GM18526 (cell line): ENCODE data around the gene TNPO3.

Source experiments
- POLR2A ChIP-seq: IDR thresholded peaks from 3 replicates; pipeline ENCODE4 v1.6.1; 2011; ENCODE audit not compliant: insufficient read length; ENCODE audit errors: extremely low read depth

TNPO3 gene

DNA sequence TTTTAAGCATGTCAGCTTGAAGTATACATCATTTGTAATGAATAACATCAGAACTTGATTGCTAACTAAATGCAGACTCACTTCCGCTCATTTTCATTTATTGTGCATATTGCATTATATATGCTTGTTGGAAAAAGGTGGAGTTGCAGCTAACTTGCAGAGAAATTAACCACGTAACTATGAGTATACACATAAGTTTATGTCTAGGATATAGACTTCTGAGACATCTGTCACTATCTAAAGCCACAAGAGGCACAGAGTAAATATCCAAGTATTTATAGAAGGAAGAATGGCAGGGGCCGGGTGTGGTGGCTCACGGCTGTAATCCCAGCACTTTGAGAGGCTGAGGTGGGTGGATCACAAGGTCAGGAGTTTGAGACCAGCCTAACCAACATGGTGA is 47.3 kb downstream of the TNPO3 start:
- no peak for TF ChIP-seq POLR2A

DNA sequence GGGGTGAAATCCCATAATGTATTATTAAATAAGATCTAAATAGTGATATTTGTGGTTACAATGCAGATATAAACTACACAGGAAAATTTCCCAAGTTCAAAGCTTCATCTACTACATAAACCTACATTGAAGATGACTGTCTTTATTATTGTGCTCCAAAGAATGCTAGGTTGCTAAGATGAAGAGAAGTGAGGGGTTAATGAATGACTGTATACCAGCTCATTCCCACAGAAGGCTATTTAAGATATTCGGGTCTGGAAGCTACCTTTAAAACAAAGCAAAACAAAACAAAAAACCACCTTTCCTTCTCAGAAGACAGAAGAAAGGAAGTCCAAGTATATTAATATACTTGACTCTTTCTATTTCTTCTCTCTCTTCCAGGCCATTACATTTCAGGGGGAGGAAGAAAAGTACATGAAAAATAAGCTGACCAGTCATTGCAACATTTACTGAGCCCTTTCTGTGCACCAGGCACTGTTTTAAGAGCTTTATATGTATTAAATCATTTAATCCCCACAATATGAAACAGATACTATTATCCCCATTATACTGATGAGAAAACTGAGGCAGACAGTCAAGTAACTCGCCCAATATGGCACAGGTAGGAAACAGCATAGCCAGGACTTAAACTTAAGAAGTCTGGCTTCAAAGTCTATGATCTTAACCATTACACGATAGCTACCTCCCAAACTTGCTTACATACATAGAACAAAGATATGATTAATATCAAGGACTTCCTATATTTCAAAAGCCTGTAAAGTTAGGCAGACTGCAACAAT is 48.1 kb downstream of the TNPO3 start:
- no peak for TF ChIP-seq POLR2A

DNA sequence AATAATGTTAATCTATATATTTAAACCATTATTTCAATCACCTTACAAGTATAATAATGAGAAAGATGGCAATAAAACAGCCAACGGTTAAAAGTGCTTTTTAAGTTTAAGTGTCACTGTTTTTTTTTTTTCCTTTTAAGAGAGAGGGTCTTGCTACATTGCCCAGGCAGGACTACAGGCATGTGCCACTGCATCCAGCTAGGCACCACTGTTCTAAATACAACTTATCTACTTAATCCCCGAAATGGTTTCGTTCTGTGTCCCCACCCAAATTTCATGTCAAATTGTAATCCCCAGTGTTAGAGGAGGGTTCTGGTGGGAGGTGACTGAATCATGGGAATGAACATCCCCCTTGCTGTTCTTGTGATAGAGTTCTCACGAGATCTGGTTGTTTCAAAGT is 49.7 kb downstream of the TNPO3 start:
- no peak for TF ChIP-seq POLR2A

DNA sequence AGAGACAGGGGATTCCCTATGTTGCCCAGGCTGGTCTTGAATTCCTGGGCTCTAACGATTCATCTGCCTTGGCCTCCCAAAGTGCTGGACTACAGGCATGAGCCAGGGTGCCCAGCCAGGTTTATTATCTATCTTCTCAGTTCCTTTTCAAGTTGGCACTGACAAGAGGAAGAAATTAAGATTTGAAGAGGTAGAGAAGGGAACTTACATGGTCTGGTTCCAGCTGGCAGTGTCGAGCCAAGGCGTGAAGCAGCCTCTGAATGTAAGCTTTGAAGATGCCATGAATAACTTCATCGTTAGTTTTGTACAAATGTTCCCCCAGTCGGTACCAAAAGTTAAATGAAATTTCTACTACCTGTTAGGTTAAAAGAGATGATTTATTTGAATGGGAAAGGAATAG is 57.7 kb downstream of the TNPO3 start:
- no peak for TF ChIP-seq POLR2A

DNA sequence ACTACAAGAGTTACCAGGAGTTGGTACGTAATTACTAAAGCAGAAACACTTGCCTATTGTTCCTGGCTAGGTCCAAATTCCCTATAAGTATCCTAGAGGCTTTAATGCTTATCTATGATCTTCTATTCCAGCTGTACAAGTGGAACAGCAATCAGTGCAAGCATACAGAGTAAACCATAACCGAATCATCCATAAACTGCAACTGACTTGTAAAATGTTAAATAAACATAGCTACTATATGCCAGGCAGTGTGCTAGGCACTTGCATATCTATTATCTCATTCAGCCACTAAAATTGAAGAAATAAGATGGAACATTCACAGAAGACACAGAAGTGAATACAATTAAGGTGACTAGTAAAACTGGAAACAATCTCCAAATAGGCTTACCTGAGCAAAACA is 61.5 kb downstream of the TNPO3 start:
- no peak for TF ChIP-seq POLR2A

DNA sequence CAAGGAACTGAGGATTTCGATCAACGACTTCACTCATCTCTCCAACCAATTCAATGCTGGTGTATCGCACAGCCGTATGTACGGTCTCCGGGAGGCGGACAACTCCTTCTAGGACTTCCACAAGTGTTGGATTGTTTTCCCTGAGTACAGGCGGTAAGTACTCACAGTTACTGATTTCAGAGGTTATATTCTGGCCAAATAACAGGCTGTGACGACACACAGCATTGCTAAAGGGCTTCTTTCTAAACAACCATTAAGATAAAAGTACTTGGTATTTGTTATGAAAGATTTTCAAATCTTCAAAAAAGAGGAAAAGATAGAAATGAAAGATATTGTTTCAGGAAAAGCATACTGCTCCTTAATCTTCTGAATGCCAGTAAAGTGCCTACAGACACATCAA is 65.0 kb downstream of the TNPO3 start:
- TF ChIP-seq POLR2A = no peak

DNA sequence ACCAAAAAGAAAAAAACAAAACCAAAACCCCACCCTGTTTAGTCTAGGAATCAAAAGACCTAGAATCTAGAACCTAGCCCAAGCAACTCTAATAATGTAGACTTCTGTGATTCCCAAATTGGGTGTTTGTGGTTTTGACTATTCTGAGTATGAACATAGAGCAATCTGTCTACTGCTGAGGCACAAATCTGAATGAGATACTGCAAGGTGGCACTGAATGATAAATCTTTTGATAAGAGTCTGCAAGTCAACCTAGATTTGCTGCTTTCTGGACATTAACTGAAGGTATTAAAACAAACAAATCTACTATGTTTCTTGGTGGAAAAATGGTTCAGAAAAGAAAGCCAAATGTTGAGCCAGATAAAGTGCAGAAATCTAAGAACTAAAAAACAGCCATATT is 66.5 kb downstream of the TNPO3 start:
- TF ChIP-seq POLR2A = no peak

DNA sequence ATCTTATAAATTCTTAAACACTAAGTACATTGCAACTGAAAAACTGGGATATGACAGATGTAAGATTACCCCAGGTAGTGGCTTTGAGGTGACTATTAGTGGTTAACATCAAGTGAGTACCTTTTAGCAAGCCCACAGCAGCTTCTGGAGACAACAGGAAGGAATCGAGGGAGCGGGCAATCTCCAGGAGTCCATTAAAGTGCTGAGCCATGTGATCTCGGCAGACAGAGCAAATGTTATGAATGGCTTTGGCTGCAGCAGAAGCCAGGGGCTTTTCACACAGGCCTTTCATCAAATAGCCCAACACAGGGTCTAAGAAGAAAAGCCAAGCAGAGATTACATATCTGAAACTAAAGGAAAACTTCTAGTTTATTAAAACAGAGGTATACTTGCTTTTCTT is 68.3 kb downstream of the TNPO3 start:
- TF ChIP-seq POLR2A = no peak

DNA sequence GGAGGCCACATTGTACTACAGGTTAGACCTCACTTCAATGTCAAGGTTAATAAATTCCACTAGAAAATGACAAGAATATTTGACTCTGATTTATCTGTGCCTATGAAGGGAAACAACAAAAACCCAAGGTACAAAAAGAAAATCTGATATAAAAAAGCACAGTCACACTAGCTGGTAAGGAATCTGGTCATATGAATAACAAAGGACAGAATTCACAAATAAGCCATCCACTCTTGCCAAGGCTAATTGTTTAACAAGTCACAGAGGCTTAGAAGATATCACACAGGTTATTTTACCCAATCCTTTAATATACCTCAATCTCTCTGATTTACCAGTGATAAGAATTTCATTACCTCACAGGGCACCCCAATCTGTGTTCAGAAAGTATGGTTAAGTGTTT is 69.3 kb downstream of the TNPO3 start:
- no peak for TF ChIP-seq POLR2A

DNA sequence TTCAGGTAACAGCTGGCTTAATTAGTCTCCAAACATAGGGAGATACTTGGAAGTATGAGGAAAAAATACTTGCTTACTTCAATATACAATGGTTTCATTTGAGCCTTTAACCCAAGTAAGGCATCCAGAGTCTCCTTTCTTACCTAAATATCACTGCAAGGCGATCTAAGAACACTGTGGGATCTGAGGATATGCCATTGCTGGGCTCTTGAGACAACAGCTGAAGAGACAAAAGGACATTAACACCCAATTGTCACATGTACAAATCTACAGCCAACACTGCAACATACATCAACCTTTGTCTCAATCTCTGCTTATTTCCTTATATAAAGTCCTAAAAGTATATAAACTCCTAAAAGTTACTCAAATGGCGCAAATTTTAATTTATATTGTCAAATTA is 72.8 kb downstream of the TNPO3 start:
- TF ChIP-seq POLR2A = no peak

DNA sequence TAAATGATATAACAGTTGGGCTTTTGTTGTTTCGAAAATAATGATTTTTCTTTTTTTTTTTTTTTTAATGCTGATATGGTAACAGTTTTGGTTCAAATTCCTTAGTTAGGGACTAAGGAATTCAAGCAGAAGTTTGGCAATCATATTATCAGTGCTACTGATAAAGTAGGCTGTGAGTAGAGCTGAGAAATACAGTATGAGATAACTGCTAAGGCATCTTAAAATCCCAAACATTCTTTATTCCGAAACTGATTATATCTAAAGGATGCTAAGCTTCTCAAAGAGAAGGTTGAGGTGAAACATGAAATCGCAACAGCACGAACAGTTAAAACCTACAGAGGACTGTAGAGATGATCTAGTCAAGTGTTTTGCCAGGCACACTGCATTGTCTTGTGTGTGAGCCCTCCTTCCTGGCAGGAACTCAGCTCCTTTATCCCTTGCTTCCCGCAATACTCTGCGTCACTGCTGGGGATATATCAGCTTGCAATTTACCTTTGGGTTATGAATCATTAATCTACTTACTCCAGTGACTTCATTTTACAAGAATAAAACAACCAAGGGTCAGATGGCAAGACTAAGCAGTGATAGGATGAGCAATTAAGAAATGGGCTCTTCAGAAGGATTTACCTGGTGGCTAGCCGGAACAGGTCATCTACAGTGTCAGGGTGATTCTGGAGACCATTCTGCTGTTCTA is 80.5 kb downstream of the TNPO3 start:
- TF ChIP-seq POLR2A = no peak

DNA sequence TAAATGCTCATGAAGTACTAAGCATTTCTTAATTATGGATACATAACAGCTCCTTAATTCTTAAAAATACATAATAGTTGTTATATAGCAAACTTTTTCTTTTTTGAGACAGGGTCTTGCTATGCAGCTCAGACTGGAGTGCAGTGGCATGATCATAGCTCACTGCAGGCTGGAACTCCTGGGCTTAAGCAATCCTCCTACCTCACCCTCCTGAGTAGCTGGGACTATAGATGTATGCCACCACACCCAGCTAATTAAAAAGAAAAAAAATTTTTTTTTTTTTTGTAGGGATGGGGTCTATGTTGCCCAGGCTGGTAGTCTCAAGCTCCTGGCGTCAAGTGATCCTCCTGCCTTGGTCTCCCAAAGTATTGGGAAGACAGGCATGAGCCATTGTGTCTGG is 86.3 kb downstream of the TNPO3 start:
- no peak for TF ChIP-seq POLR2A

DNA sequence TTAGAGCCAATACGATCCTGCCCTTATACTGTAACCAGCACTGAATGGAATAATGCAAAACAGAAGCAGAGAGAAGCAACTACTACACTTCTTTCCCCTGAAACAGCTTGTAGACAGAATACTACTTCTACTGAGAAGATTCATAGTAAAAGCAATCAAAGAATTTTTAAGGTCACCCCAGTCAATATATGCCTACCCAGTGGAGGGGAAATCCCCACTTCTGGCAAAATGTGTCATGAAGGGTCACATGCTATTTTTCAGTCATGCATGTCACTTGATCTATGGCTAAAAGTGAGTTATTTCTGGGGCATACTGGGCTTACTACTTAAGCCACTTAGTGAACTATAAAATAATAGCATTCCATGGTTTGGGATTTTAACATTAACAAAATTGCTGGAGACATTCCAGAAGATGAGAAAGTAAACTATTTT is 91.6 kb downstream of the TNPO3 start:
- no peak for TF ChIP-seq POLR2A

DNA sequence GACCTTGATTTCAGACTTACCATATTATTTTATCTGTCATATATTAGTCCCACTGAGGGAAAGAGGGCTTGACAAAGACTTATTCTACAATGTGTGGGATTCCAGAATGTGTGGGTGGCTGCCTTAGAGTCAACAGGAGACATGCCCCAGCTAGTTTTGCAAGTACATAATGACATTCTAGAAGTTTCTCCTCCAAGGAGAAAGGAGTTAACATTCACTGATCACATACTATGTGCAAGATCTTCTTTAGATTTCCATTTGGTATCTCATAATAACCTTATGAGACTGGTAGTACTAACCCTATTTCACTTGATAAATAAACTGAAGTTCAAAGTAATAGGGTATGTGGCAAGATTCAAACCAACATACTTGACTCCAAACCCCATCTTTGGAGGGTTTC is 92.0 kb downstream of the TNPO3 start:
- TF ChIP-seq POLR2A = no peak

DNA sequence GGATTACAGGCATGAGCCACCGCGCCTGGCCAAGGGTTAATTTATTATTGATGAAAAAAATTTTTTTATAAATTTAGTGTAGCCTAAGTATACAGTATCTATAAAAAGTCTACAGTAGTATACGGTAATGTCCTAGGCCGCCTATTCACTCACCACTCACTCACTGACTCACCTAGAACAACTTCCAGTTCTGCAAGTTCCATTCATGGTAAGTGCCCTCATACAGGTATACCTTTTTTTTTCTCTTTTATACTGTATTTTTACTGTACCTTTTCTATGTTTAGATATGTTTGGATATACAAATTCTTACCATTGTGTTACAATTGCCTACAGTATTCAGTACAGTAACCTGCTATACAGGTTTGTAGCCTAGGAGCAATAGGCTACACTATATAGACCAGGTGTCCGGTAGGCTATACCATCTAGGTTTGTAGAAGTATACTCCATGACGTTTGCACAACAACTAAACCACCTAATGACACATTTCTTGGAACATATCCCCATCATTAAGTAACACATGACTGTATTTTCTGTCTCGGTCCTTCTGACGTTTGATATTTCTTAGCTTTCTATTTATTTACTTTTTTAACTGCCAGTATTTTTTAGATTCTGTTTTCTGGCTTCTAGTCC is 93.8 kb downstream of the TNPO3 start:
- no peak for TF ChIP-seq POLR2A

DNA sequence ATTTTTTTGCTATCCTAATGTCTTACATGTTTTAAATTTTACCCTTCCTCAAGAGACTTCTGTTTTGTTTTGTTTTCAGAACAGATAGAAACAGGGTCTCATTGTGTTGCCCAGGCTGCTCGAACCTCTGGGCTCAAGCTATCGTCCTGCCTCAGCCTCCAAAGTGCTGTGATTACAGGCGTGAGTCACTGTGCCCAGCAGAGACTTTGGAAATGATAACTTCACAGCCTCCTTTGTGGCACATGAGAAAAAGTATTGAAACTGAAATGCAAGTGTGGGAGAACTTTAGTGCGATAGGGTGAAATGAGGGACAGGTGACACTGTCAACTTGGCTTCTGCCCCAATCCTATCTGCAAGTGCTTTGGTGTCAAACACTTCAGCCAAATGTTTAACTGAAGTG is 95.6 kb downstream of the TNPO3 start:
- TF ChIP-seq POLR2A = no peak

DNA sequence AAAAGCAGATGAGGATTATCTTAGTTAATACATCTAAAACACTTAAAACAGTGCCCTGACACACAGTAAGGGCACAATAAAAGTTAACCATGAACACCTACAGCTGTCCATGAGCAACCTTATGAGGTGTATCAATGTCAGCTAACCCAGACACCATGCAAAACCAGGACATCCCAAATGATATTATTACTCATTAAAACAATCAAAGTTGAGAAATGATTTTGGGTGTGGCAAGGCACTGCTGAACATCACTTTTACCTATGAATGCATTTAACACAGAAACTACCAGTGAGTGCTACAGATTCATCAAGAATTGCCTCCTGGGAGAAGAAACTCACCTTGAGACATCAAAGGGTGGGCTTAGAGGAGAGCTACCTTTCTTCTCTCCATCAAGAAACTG is 98.9 kb downstream of the TNPO3 start:
- TF ChIP-seq POLR2A = no peak
